ENCODE results near the gene TNRC6C.
"Not testable (repeated sequence)": the region's sequence is repeated elsewhere in the genome, so short reads cannot be mapped to it uniquely, and the experiment has no call there.

Gene TNRC6C

DNA sequence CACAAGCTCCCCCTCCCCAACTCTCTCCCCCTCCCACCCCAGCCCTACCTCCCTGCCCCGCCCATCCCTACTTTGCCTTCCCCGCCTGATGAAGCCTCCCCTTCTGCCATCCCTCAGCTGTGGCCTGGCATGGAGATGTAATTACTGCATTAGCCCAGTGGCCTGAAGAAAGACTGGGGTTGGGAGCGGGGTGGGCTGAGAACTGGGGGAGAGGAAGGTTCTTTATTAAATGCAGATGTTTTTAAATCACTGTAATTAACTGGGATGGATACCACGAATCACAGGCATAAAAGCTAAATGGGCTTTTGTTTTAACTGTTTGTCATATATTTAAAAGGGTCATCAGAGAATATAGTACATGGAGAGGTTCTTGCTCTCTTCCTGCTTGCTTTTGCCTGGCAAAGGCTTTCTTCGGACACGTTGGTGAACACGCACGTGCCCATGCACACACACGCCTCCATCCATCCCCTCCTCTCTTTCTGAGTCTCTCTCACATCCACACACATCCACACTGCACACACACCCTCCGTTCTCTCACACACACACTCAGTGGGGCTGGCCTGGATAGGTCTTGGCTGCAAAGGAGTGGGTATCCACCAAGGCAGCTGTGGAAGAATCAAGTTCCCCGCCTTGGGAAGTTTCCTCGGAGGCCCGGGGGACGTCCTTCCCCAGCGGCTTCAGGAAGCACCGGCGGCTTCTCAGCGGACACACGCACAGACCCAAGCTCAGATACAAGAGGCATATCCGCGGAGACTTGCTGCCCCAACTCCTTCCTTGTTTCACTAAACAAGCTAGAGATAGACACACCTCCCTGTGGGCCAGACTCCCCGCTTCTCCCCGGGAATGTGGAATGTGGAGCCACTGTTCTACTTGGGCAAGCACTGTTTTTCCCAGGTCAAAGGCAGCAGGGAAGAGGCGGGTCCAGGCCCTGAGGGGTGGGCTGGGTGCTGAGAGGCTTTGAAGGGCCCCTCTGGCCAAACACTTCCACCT lies 27.4 kb upstream of the TNRC6C start:
- TF ChIP-seq ZNF311 (tag by site-specific recombination; IDR thresholded peaks at IDR 0.05; ENCODE audit: borderline replicate concordance) = no peak
- no peak overlapping the region for H3K4me3 ChIP-seq (ENCODE audit: low read depth, low read length)
- H3K27ac ChIP-seq (ENCODE audit: extremely low read depth, low read depth, low read length) = no peak overlapping the region
- H3K4me1 ChIP-seq (ENCODE audit: control insufficient read depth, insufficient read depth, low read length) = peaks cover 10% of the 10 kb centered on the region
- CTCF ChIA-PET = no interaction called here
- H3K36me3 ChIP-seq (ENCODE audit: control insufficient read depth in 2 of 2, insufficient read depth in 1 of 2, low read length in 2 of 2) = no peaks in the 10 kb centered on the region
- POLR2A ChIA-PET = interaction anchor here (4.4 kb wide), 1 partner anchor 27 kb away, joined by 25 read pairs; the partner anchor contains the start of gene TNRC6C
- no peaks in the 10 kb centered on the region for H3K9me3 ChIP-seq (ENCODE audit: control insufficient read depth, insufficient read depth, low read depth, low read length)

DNA sequence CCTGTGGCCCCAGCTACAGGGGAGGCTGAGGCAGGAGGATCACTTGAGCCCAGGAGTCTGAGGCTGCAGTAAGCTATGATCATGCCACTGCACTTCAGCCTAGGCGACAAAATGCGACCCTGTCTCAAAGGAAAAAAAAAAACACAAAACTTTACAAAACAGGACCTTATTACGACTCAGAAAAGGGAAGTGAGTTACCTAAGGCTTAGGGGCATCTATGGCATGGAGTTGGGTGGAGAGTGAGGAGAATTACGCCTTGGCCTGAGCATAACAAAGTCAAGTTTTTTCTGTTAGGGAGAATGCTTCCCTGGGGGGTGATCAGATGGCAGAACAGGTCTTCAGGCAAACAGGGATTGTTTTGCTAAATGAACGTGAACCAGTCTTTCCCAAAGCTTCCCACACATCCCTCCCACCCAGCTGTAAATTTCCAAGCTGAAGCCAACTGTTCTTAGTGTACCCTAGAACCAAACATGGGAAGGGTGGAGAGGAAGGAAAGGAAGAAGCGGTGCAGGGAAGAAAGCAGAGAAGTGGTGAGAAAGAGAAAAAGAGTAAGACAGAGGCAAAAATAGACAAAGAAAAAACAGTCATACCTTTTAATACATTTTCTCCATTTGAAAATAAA lies 24.6 kb upstream of the TNRC6C start:
- ChIA-PET CTCF (interaction anchor here (0.7 to 0.8 kb wide), 2 partner anchors 28 to 42 kb away, joined by 3 to 4 read pairs; no protein-coding TSS in a partner anchor), POLR2A (interaction anchor here (0.8 to 4.4 kb wide), 2 partner anchors 24 to 56 kb away, joined by 8 to 25 read pairs; partner anchors contain the start of gene TNRC6C)
- no peaks in the 10 kb centered on the region for H3K36me3 ChIP-seq (ENCODE audit: control insufficient read depth in 2 of 2, insufficient read depth in 1 of 2, low read length in 2 of 2)
- H3K9me3 ChIP-seq (ENCODE audit: control insufficient read depth, insufficient read depth, low read depth, low read length) = no peaks in the 10 kb centered on the region
- H3K4me1 ChIP-seq (ENCODE audit: control insufficient read depth, insufficient read depth, low read length) = peaks cover 9% of the 10 kb centered on the region
- no peak for TF ChIP-seq MEIS1 (CRISPR knock-in tag; IDR thresholded peaks at IDR 0.05; ENCODE audit: borderline replicate concordance)
- TF ChIP-seq, protein P1, sequence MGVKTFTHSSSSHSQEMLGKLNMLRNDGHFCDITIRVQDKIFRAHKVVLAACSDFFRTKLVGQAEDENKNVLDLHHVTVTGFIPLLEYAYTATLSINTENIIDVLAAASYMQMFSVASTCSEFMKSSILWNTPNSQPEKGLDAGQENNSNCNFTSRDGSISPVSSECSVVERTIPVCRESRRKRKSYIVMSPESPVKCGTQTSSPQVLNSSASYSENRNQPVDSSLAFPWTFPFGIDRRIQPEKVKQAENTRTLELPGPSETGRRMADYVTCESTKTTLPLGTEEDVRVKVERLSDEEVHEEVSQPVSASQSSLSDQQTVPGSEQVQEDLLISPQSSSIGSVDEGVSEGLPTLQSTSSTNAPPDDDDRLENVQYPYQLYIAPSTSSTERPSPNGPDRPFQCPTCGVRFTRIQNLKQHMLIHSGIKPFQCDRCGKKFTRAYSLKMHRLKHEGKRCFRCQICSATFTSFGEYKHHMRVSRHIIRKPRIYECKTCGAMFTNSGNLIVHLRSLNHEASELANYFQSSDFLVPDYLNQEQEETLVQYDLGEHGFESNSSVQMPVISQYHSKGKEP (tag by site-specific recombination; IDR thresholded peaks at IDR 0.05) = no peak
- TF ChIP-seq ZFP69B (tag by site-specific recombination; IDR thresholded peaks at IDR 0.05) = no peak
- TF ChIP-seq ZFHX2 (tag by site-specific recombination; conservative IDR thresholded peaks at IDR 0.05) = peak; percentile 76
- TF ChIP-seq, protein P2, sequence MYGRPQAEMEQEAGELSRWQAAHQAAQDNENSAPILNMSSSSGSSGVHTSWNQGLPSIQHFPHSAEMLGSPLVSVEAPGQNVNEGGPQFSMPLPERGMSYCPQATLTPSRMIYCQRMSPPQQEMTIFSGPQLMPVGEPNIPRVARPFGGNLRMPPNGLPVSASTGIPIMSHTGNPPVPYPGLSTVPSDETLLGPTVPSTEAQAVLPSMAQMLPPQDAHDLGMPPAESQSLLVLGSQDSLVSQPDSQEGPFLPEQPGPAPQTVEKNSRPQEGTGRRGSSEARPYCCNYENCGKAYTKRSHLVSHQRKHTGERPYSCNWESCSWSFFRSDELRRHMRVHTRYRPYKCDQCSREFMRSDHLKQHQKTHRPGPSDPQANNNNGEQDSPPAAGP (tag by site-specific recombination; IDR thresholded peaks at IDR 0.05) = no peak
- peak; percentile 71 for TF ChIP-seq EGR2 (tag by site-specific recombination; IDR thresholded peaks at IDR 0.05; ENCODE audit: low read depth)
- TF ChIP-seq ZNF324 (tag by site-specific recombination; IDR thresholded peaks at IDR 0.05) = no peak
- no peak overlapping the region for H3K27ac ChIP-seq (ENCODE audit: extremely low read depth, low read depth, low read length)
- H3K4me3 ChIP-seq (ENCODE audit: low read depth, low read length) = no peak overlapping the region

DNA sequence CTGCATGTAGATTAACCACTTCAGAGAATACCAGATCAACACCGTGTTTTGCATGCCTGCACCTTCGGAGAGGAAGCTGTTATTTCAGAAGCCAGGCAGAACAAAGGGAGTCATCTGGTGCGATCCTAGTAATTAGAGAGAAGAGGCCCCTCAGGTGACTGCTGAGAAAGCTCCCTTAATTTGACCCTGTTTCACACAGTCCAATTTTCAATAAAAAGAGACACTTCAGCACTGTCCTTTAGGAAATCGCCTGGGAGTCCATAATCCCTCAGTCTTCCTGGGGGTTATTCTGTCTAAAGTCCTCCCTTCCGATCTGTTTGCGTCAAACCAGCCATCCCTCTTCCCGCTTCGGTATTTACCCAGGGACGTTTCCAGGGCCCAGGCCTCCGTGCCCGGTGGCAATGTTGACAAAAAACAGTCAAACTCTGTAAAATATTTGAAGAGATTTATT lies 23.4 kb upstream of the TNRC6C start:
- TF ChIP-seq SP7 (tag by site-specific recombination; IDR thresholded peaks at IDR 0.05) (peak; percentile 45; the same call in 1 of the 2 replicates), TRIM28 (IDR thresholded peaks at IDR 0.05; ENCODE audit: borderline replicate concordance, low read length) (no peak), ZNF335 (tag by site-specific recombination; conservative IDR thresholded peaks at IDR 0.05) (peak; percentile 68), OSR2 (tag by site-specific recombination; IDR thresholded peaks at IDR 0.05) (peak; percentile 74), ZNF76 (tag by site-specific recombination; IDR thresholded peaks at IDR 0.05; ENCODE audit: borderline replicate concordance, low read depth) (no peak), WT1 (tag by site-specific recombination; IDR thresholded peaks at IDR 0.05) (peak; percentile 74), GLIS1 (tag by site-specific recombination; IDR thresholded peaks at IDR 0.05) (peak; percentile 83)

DNA sequence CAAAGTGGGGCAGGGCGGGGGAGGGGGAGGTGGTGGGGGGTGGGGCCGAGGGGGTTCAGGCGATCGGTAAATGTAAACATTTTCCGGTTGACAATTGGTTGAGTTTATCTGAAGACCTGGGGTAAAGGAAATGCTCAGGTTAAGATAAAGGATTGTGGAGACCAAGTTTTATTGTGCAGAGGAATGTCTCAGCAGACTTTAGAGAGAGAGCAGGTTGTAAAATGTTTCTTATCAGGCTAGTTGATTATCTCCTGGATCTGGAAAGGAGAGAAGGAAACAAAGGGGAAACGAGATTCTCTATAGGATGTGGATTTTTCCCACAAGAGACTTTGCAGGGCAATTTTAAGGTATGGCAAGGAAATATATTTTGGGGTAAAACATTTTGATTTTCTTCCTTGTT lies 22.8 kb upstream of the TNRC6C start:
- CTCF ChIA-PET = interaction anchor here (0.8 kb wide), 1 partner anchor 84 kb away, joined by 4 read pairs; no protein-coding TSS in a partner anchor
- H3K27ac ChIP-seq (ENCODE audit: extremely low read depth, low read depth, low read length); H3K36me3 ChIP-seq (ENCODE audit: control insufficient read depth in 2 of 2, insufficient read depth in 1 of 2, low read length in 2 of 2); H3K9me3 ChIP-seq (ENCODE audit: control insufficient read depth, insufficient read depth, low read depth, low read length); H3K4me3 ChIP-seq (ENCODE audit: low read depth, low read length); H3K4me1 ChIP-seq (ENCODE audit: control insufficient read depth, insufficient read depth, low read length): not testable (repeated sequence)
- POLR2A ChIA-PET = interaction anchor here (0.5 to 0.8 kb wide), 2 partner anchors 10 to 23 kb away, joined by 4 to 5 read pairs; partner anchors contain the start of gene TNRC6C

More for the DNA sequence above, 23.4 kb upstream of the TNRC6C start:
- POLR2A ChIA-PET = interaction anchor here (0.8 to 4.4 kb wide), 2 partner anchors 23 kb away, joined by 4 to 25 read pairs; partner anchors contain the start of gene TNRC6C
- H3K36me3 ChIP-seq (ENCODE audit: control insufficient read depth in 2 of 2, insufficient read depth in 1 of 2, low read length in 2 of 2) = no peaks in the 10 kb centered on the region
- H3K4me1 ChIP-seq (ENCODE audit: control insufficient read depth, insufficient read depth, low read length) = peaks cover 7% of the 10 kb centered on the region
- CTCF ChIA-PET = interaction anchor here (0.6 kb wide), 1 partner anchor 38 kb away, joined by 3 read pairs; no protein-coding TSS in a partner anchor
- H3K9me3 ChIP-seq (ENCODE audit: control insufficient read depth, insufficient read depth, low read depth, low read length) = no peaks in the 10 kb centered on the region
- no peak overlapping the region for H3K4me3 ChIP-seq (ENCODE audit: low read depth, low read length)
- H3K27ac ChIP-seq (ENCODE audit: extremely low read depth, low read depth, low read length) = no peak overlapping the region

Data from HEK293 (cell line).